Measurements from ENCODE around the gene IFRD1. TPM values are rescaled to one million over a fixed set of nuclear protein-coding genes. Genes with fewer than 3 reads are reported as not detected.
"Not testable (repeated sequence)": the region's sequence is repeated elsewhere in the genome, so short reads cannot be mapped to it uniquely, and the experiment has no call there.

IFRD1 gene
- total and polyA plus RNA-seq, 7 donors: 22.8 to 63.7 (median 45.7) TPM

- DNase-seq: no peak
- intact Hi-C loops (cut with DNase I): no loop called here
- 93 to 94% methylated on average over 5 of the region's 5 CpGs for WGBS, 2 donors
- Histone ChIP-seq H3K9me3 (no peaks in the 10 kb centered on the region), H3K4me1 (no peaks in the 10 kb centered on the region), H3K36me3 (no peaks in the 10 kb centered on the region), H3K27me3 (no peaks in the 10 kb centered on the region), H3K4me3 (no peak overlapping the region), H3K27ac (no peak overlapping the region)
- TF ChIP-seq EP300 (IDR thresholded peaks at IDR 0.05) (no peak), POLR2A (IDR thresholded peaks at IDR 0.05) (no peak), POLR2AphosphoS5 (IDR thresholded peaks at IDR 0.05) (no peak)
Measured at GRCh38 chr7:112515989-112516388, 65.7 kb downstream of the IFRD1 start.

DNA sequence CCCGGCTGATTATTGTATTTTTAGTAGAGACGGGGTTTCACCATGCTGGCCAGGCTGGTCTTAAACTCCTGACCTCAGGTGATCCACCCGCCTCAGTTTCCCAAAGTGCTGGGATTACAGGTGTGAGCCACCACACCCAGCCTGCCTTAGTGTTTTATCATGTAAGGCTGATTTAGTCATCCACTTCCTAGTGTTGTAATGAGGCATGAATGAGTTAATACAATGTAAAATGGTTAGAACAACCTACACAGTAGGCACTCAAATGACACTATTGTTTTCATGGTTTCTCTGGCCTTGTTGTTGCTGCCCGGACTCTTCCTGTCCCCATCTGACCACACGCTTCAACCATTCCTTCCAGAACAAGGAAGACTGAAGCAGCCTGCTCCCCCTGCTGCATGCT lies 66.2 kb downstream of the IFRD1 start:
- H3K9me3 ChIP-seq; H3K4me1 ChIP-seq; intact Hi-C loops (cut with DNase I); H3K27me3 ChIP-seq; DNase-seq; H3K4me3 ChIP-seq; H3K27ac ChIP-seq; H3K36me3 ChIP-seq: not testable (repeated sequence)
- 86 to 88% methylated on average over 5 of the region's 5 CpGs for WGBS, 2 donors

DNA sequence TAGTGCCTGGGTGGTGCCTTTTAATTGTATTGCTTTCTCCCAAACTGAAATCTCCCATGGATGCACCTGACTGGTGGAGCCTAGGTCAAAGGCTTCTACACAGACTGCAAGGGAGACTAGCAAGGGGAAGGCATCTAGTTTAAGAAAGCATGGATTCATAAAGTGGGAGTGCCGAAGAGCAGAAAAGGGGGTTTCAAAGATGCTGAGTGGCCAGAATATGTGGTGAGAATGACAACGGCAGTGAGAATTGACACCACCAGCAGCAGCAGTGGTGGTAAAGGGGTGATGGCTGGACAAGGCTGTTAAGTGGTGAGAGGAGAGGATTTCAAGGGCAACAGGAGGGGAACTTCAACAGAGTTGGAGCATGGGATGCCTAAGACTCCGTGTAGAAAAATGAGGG lies 67.2 kb downstream of the IFRD1 start:
- no peak for TF ChIP-seq POLR2AphosphoS5 (IDR thresholded peaks at IDR 0.05)
- TF ChIP-seq CTCF (IDR thresholded peaks at IDR 0.05): no peak
- no peak for TF ChIP-seq POLR2A (IDR thresholded peaks at IDR 0.05)
- no peak for TF ChIP-seq EP300 (IDR thresholded peaks at IDR 0.05)
- 89 to 90% methylated on average over 3 of the region's 3 CpGs for WGBS, 2 donors
- Histone ChIP-seq H3K27ac (no peak overlapping the region), H3K9me3 (no peaks in the 10 kb centered on the region), H3K36me3 (no peaks in the 10 kb centered on the region), H3K27me3 (no peaks in the 10 kb centered on the region), H3K4me3 (no peak overlapping the region), H3K4me1 (no peaks in the 10 kb centered on the region)
- no peak for DNase-seq
- intact Hi-C loops (cut with DNase I): no loop called here

GRCh38 chr7:112520787-112521186 lies 70.5 kb downstream of the IFRD1 start:
- Histone ChIP-seq H3K27me3 (no peaks in the 10 kb centered on the region), H3K36me3 (no peaks in the 10 kb centered on the region), H3K9me3 (no peaks in the 10 kb centered on the region), H3K27ac (no peak overlapping the region), H3K4me1 (no peaks in the 10 kb centered on the region), H3K4me3 (no peak overlapping the region)
- WGBS, 2 donors: 79 to 83% methylated on average over 6 of the region's 6 CpGs
- DNase-seq: no peak
- TF ChIP-seq EP300 (IDR thresholded peaks at IDR 0.05): no peak
- no peak for TF ChIP-seq POLR2A (IDR thresholded peaks at IDR 0.05)
- TF ChIP-seq POLR2AphosphoS5 (IDR thresholded peaks at IDR 0.05): no peak
- TF ChIP-seq CTCF (IDR thresholded peaks at IDR 0.05): no peak
- intact Hi-C loops (cut with DNase I): no loop called here

GRCh38 chr7:112521942-112522341 lies 71.7 kb downstream of the IFRD1 start:
- intact Hi-C loops (cut with DNase I): no loop called here
- no peaks in the 10 kb centered on the region for H3K9me3 ChIP-seq
- no peaks in the 10 kb centered on the region for H3K4me1 ChIP-seq
- WGBS, 2 donors: 93 to 95% methylated on average over 3 of the region's 3 CpGs
- no peak overlapping the region for H3K4me3 ChIP-seq
- no peaks in the 10 kb centered on the region for H3K27me3 ChIP-seq
- no peak overlapping the region for H3K27ac ChIP-seq
- no peak for TF ChIP-seq POLR2A (IDR thresholded peaks at IDR 0.05)
- TF ChIP-seq CTCF (IDR thresholded peaks at IDR 0.05): no peak
- TF ChIP-seq EP300 (IDR thresholded peaks at IDR 0.05): no peak
- TF ChIP-seq POLR2AphosphoS5 (IDR thresholded peaks at IDR 0.05): no peak
- no peaks in the 10 kb centered on the region for H3K36me3 ChIP-seq
- DNase-seq: no peak

DNA sequence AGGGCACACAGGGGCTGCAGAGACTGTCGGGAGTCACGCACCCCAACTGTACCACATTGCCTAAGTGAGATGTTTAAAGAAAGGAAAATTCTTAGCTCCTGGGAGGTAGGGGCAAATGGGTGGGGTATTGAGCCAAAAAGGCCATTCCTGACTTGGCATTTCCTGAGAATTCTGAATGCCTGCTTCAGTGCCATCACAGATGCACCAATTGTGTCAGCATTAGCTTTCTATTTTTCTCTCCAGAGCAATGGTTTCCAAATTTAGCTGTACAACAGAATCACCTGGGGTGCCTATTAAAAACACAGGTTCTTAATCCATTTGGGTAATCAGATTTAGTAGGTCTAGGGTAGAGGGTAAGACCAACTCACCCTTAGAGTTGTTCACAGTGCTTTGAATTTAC lies 73.6 kb downstream of the IFRD1 start:
- no peak for DNase-seq
- Histone ChIP-seq H3K9me3 (no peaks in the 10 kb centered on the region), H3K4me1 (no peaks in the 10 kb centered on the region), H3K4me3 (no peak overlapping the region), H3K36me3 (no peaks in the 10 kb centered on the region), H3K27me3 (no peaks in the 10 kb centered on the region), H3K27ac (no peak overlapping the region)
- TF ChIP-seq CTCF (IDR thresholded peaks at IDR 0.05): no peak
- no peak for TF ChIP-seq EP300 (IDR thresholded peaks at IDR 0.05)
- TF ChIP-seq POLR2A (IDR thresholded peaks at IDR 0.05): no peak
- TF ChIP-seq POLR2AphosphoS5 (IDR thresholded peaks at IDR 0.05): no peak
- 92 to 96% methylated on average over 2 of the region's 2 CpGs for WGBS, 2 donors
- intact Hi-C loops (cut with DNase I): no loop called here

Data from sigmoid colon (tissue), 7 donors.